Nephron (organoid): ENCODE measurements around the gene ARNT2.
A peak's percentile ranks its signal among the peaks of the same experiment; 100 is the strongest.

Experiments
- H3K27ac Mint-ChIP-seq, 3 experiments: 2 replicates each; pipeline ENCODE4 v1.8.0; 2020; ENCODE audit warnings: mixed read lengths in 3 of 3, mild to moderate bottlenecking in 2 of 3, moderate library complexity in 1 of 3
- H3K27me3 Mint-ChIP-seq: 2 replicates; pipeline ENCODE4 v1.8.0; 2021; ENCODE audit warnings: low read depth, mild to moderate bottlenecking, moderate library complexity, mixed read lengths
- H3K36me3 Mint-ChIP-seq: 2 replicates; pipeline ENCODE4 v1.8.0; 2020; ENCODE audit warnings: low read depth, mixed read lengths
- H3K4me1 Mint-ChIP-seq: 2 replicates; pipeline ENCODE4 v1.8.0; 2020; ENCODE audit warnings: mixed read lengths
- H3K4me3 Mint-ChIP-seq, 3 experiments: 2 replicates each; pipeline ENCODE4 v1.8.0; 2020; ENCODE audit warnings: mild to moderate bottlenecking in 3 of 3, mixed read lengths in 3 of 3, moderate library complexity in 2 of 3
- H3K9me3 Mint-ChIP-seq: 2 replicates; pipeline ENCODE4 v1.8.0; 2020; ENCODE audit warnings: mixed read lengths
- CTCF ChIP-seq, 3 experiments: fragments of 200-600 bp; sonication (generic); IDR thresholded peaks; one replicate each; pipeline ENCODE4 v1.5.0; 2021; ENCODE audit warnings: antibody characterized with exemption in 3 of 3; ENCODE audit not compliant: unreplicated experiment in 3 of 3

ARNT2 gene

GRCh38 chr15:80567721-80568157, 163.6 kb downstream of the ARNT2 start:
- Mint-ChIP-seq H3K9me3 (no peaks in the 10 kb centered on the region), H3K4me3 (no peak overlapping the region), H3K27me3 (peaks cover 7% of the 10 kb centered on the region), H3K27ac (no peak overlapping the region), H3K4me1 (peaks cover 23% of the 10 kb centered on the region), H3K36me3 (peaks cover 44% of the 10 kb centered on the region)
- peak; percentile 71 for TF ChIP-seq CTCF (IDR thresholded peaks at IDR 0.05; ENCODE audit: unreplicated experiment in 3 of 3)

DNA sequence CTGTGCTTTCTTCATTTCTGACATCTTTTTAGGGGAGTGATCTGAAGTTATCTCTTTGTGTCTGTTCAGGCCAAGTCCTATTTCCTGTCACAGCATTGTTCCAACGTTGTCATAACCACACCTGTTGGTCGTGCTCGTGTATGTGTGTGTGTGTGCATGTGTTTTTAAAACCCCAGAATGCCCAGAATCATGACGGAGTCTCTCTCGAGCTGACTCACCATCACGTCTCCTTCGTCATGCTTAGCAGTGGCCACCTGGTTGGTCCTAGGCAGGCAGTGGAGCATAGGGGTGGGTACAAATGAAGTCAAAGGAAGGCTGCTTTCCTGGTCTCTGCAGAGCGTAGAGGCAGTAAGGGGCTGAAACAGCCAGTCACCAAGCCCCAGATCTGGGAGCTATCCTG, 164.1 kb downstream of the ARNT2 start:
- peaks cover 20% of the 10 kb centered on the region for H3K4me1 Mint-ChIP-seq
- no peak overlapping the region for H3K27ac Mint-ChIP-seq
- H3K27me3 Mint-ChIP-seq, result peaks cover 4% of the 10 kb centered on the region
- no peak for TF ChIP-seq CTCF (IDR thresholded peaks at IDR 0.05; ENCODE audit: unreplicated experiment in 3 of 3)
- H3K36me3 Mint-ChIP-seq, result peaks cover 45% of the 10 kb centered on the region
- no peaks in the 10 kb centered on the region for H3K9me3 Mint-ChIP-seq
- no peak overlapping the region for H3K4me3 Mint-ChIP-seq

DNA sequence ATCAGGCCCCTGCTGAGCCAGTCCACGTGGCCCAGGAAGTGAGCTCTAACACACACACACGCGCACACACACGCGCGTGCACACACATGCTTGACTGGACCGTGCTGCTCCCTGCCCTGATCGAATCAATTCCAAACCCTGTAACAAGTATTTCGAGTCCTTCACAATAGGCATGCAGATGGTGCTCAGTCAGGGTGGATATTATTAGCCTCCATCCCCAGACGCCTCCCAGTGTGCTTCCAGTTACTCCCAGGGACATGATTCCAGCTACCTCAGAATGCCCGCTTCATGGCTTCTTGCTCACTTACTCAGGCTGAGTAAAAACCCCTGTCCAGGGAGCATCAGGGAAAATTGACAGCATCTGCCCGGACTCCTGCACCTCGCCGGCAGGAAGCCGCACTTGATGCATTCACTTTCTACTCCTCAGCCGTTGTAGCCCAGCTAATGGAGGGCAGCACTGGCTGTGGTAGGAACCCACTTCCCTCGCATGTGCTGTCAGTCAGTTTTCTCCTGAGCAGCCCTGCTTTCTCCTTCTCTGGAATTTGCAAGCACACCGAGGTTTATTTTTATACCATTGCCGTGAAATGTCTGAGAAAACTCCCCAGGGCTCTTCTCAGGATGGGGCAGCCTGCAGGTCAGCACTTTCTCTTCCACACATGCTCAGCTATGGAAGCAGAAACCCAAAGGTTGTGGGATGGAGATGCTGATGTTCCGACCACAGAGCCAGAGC, 164.9 kb downstream of the ARNT2 start:
- H3K27ac Mint-ChIP-seq, result peak overlapping the region in 1 of 3 experiments; percentile 9
- H3K4me3 Mint-ChIP-seq, result no peak overlapping the region
- peaks cover 14% of the 10 kb centered on the region for H3K4me1 Mint-ChIP-seq
- peaks cover 4% of the 10 kb centered on the region for H3K27me3 Mint-ChIP-seq
- no peak for TF ChIP-seq CTCF (IDR thresholded peaks at IDR 0.05; ENCODE audit: unreplicated experiment in 3 of 3)
- H3K9me3 Mint-ChIP-seq, result no peaks in the 10 kb centered on the region
- peaks cover 44% of the 10 kb centered on the region for H3K36me3 Mint-ChIP-seq

DNA sequence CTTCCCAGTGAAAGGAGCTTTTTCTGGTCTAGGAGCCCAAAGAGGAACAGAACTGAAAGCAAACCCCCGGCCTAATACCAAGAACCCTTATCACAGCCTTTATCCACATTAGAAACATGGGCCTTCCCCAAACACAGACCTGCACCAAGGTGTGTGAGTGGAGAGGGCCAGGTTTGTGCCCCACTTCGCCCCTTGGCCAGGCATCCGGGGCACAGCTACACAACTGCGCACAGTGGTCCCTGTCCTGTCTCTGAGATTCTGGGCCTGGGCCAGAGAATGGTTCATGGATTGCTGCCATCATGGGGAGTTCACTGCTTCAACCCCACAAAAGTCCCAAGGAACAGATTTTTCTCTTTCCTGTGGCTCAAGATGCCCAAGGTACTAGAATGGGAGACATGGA, 165.5 kb downstream of the ARNT2 start:
- H3K27me3 Mint-ChIP-seq, result peaks cover 4% of the 10 kb centered on the region
- H3K4me3 Mint-ChIP-seq, result no peak overlapping the region
- no peak overlapping the region for H3K27ac Mint-ChIP-seq
- no peaks in the 10 kb centered on the region for H3K9me3 Mint-ChIP-seq
- peaks cover 48% of the 10 kb centered on the region for H3K36me3 Mint-ChIP-seq
- H3K4me1 Mint-ChIP-seq, result peaks cover 14% of the 10 kb centered on the region
- TF ChIP-seq CTCF (IDR thresholded peaks at IDR 0.05; ENCODE audit: unreplicated experiment in 3 of 3), result no peak

DNA sequence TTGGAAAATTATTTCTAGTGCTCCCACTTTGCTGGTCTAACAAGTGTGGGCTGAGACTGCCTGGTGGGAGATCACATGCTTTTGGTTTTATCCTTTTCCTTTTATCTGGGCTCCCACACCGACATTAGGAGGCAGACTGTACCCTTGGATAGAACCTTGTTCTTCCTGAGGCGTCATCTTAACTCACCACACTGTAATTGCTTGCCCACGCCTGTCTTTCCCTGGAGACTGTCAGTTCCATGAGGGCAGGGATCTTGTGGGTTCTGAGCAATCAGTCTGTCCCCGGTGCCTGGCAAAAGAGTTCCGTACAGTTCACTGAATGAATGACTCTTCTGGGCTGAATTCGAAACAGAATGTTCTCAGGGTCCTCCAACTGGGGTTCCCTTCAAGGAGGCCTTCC, 166.4 kb downstream of the ARNT2 start:
- no peak overlapping the region for H3K4me3 Mint-ChIP-seq
- H3K36me3 Mint-ChIP-seq, result peaks cover 54% of the 10 kb centered on the region
- H3K27ac Mint-ChIP-seq, result no peak overlapping the region
- H3K4me1 Mint-ChIP-seq, result peaks cover 14% of the 10 kb centered on the region
- no peak for TF ChIP-seq CTCF (IDR thresholded peaks at IDR 0.05; ENCODE audit: unreplicated experiment in 3 of 3)
- no peaks in the 10 kb centered on the region for H3K9me3 Mint-ChIP-seq
- peaks cover 4% of the 10 kb centered on the region for H3K27me3 Mint-ChIP-seq

GRCh38 chr15:80572337-80572736, 168.2 kb downstream of the ARNT2 start:
- H3K36me3 Mint-ChIP-seq, result peaks cover 53% of the 10 kb centered on the region
- H3K4me1 Mint-ChIP-seq, result peaks cover 14% of the 10 kb centered on the region
- no peak for TF ChIP-seq CTCF (IDR thresholded peaks at IDR 0.05; ENCODE audit: unreplicated experiment in 3 of 3)
- no peaks in the 10 kb centered on the region for H3K9me3 Mint-ChIP-seq
- H3K27ac Mint-ChIP-seq, result no peak overlapping the region
- H3K27me3 Mint-ChIP-seq, result peaks cover 3% of the 10 kb centered on the region
- no peak overlapping the region for H3K4me3 Mint-ChIP-seq
